GM19372 (cell line): Measurements from ENCODE around the gene SIGLECL1.

Experiments used
- ATAC-seq: cut with Tn5 transposase; IDR thresholded peaks from one replicate; pipeline ENCODE4 v1.9.1; 2021; ENCODE audit warnings: mild to moderate bottlenecking, low read depth, moderate library complexity; ENCODE audit not compliant: unreplicated experiment

Gene SIGLECL1

GRCh38 chr19:51252306-51253079 lies 1.6 kb downstream of the SIGLECL1 start:
- ATAC-seq: no peak

- no peak for ATAC-seq
These were observed 2.4 kb downstream of the SIGLECL1 start for GRCh38 chr19:51253088-51253806.

GRCh38 chr19:51256155-51256625 lies 5.3 kb downstream of the SIGLECL1 start:
- no peak for ATAC-seq

GRCh38 chr19:51257471-51257870 lies 6.6 kb downstream of the SIGLECL1 start:
- no peak for ATAC-seq

GRCh38 chr19:51258165-51259160 lies 7.6 kb downstream of the SIGLECL1 start:
- ATAC-seq: no peak

- ATAC-seq: no peak
These were observed 8.7 kb downstream of the SIGLECL1 start for GRCh38 chr19:51259348-51260245.

- ATAC-seq: no peak
These were observed 12.9 kb downstream of the SIGLECL1 start for GRCh38 chr19:51263808-51264207.

GRCh38 chr19:51271067-51271466 lies 20.2 kb downstream of the SIGLECL1 start:
- ATAC-seq: no peak

- no peak for ATAC-seq
These were observed 21.4 kb downstream of the SIGLECL1 start for GRCh38 chr19:51272183-51272810.

GRCh38 chr19:51274049-51274770 lies 23.3 kb downstream of the SIGLECL1 start:
- no peak for ATAC-seq

GRCh38 chr19:51277112-51277511 lies 26.2 kb downstream of the SIGLECL1 start:
- ATAC-seq: no peak

- ATAC-seq: no peak
These were observed 31.5 kb downstream of the SIGLECL1 start for GRCh38 chr19:51282335-51282734.

- no peak for ATAC-seq
These were observed 34.8 kb downstream of the SIGLECL1 start for GRCh38 chr19:51285682-51286081.

- ATAC-seq: no peak
These were observed 38.8 kb downstream of the SIGLECL1 start for GRCh38 chr19:51289635-51290034.

GRCh38 chr19:51292971-51293370 lies 42.1 kb downstream of the SIGLECL1 start:
- ATAC-seq: no peak

GRCh38 chr19:51293571-51294210 lies 42.8 kb downstream of the SIGLECL1 start:
- ATAC-seq: no peak

GRCh38 chr19:51294211-51294976 lies 43.5 kb downstream of the SIGLECL1 start:
- ATAC-seq: no peak
